C4-2B (cell line): ENCODE data around the gene B9D2.

Experiments
- H3K27ac ChIP-seq: fragments of 450-650 bp; 2 replicates; pipeline ENCODE4 v1.5.1; 2017
- CTCF ChIP-seq: fragments of 450-650 bp; conservative IDR thresholded peaks from 2 replicates; pipeline ENCODE4 v1.5.1; 2017; ENCODE audit warnings: mild to moderate bottlenecking
- ZFX ChIP-seq: fragments of 450-650 bp; IDR thresholded peaks from 2 replicates; pipeline ENCODE4 v1.6.1; 2017

B9D2 gene

DNA sequence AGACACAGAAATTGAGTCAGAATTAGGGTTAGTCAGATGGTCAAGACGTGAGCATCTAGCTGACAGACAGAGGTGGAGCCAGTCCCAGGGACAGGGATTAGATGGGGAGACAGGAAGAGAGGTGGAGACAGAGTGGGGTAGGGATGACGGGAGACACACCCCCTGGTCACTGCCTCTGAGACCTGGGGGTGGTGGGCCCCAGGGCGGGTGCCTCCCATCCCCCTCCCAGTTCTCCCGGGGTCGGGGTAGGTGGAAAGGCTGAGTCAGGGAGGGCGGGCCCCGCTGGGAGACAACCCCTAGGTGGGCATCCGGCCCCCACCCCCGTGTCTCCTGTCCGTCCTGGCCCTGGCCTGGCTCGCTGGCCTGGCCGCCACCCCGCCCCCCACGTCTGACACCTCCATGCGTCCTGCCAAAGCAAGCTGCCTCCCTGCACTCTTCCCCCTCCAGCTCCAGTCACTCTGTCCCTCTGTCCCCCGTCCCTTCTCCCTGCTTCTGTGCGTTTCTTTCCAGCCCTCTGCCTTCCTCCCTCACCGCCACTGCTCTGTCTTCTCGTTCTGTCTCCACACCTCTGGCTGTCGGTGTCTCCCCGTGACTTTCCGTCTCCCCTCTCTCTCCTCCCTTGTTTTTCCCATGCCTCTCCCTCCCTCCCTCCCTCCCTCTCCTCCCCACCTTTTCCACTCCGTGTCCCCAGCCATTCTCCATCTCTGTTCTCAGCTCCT lies 38.9 kb downstream of the B9D2 start:
- H3K27ac ChIP-seq, result no peak overlapping the region
- TF ChIP-seq ZFX, result no peak
- no peak for TF ChIP-seq CTCF

GRCh38 chr19:41324231-41324702 lies 39.7 kb downstream of the B9D2 start:
- TF ChIP-seq ZFX (no peak), CTCF (no peak)
- H3K27ac ChIP-seq, result no peak overlapping the region

- H3K27ac ChIP-seq, result no peak overlapping the region
- TF ChIP-seq CTCF (no peak), ZFX (no peak)
Measured at GRCh38 chr19:41323430-41324125, 40.4 kb downstream of the B9D2 start.

- no peak overlapping the region for H3K27ac ChIP-seq
- no peak for TF ChIP-seq CTCF
- TF ChIP-seq ZFX, result no peak
Measured at GRCh38 chr19:41323023-41323422, 40.9 kb downstream of the B9D2 start.

- TF ChIP-seq ZFX (no peak), CTCF (no peak)
- H3K27ac ChIP-seq, result no peak overlapping the region
Measured at GRCh38 chr19:41322451-41322850, 41.5 kb downstream of the B9D2 start.

DNA sequence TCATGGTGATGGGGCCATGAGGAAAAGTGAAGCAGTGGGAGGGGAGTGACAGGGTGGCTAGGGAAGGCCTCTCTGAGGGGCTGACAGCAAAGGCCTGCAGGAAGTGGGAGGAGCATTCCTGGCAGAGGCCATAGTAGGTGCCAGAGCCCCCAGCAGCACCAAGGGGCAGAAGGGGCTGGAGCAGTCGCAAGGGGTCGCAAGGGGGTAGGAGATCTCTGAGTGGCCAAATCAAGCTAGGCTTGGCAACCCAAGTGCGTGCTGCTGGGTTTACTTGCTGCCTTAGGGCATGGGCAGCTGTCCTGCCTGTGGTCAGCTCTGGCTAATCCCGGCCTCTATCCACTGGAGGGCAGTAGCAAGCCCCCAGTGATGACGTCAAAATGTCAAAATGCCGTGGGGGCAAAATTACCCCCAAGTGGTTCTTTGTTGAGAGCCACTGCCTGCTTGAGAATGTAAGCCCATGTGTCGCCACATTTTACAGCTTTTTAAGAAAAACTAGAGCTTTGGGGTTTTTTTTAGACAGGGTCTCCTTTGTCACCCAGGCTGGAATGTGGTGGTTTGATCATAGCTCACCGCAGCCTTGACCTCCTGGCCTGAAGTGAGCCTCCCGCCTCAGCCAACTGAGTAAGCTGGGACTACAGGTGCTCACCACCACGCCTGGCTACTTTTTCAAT lies 42.2 kb downstream of the B9D2 start:
- no peak; the same call in 1 of the 2 replicates for TF ChIP-seq CTCF
- no peak for TF ChIP-seq ZFX
- no peak overlapping the region for H3K27ac ChIP-seq

GRCh38 chr19:41321204-41321599 lies 42.7 kb downstream of the B9D2 start:
- H3K27ac ChIP-seq, result no peak overlapping the region
- TF ChIP-seq ZFX (no peak), CTCF (no peak)
